Transverse colon (tissue), 4 donors: Measurements from ENCODE around the gene SMYD1. TPM values are rescaled to one million over a fixed set of nuclear protein-coding genes. Genes with fewer than 3 reads are reported as not detected.
A peak's percentile ranks its signal among the peaks of the same experiment; 100 is the strongest.

ENCODE experiments used
- DNase-seq: peaks from one replicate; pipeline ENCODE4 v3.0.0-alpha.2; 2019
- H3K27ac ChIP-seq, 4 donors: fragments of 200-600 bp; sonication (generic); 2 replicates each; pipeline ENCODE4 v1.5.1; 2016 to 2018; ENCODE audit warnings: inconsistent platforms in 4 of 4
- H3K27me3 ChIP-seq: fragments of 200-600 bp; sonication (generic); 2 replicates; pipeline ENCODE4 v1.5.1; 2017; ENCODE audit warnings: inconsistent platforms
- H3K36me3 ChIP-seq, 4 donors: fragments of 200-600 bp; sonication (generic); 2 replicates each; pipeline ENCODE4 v1.5.1; 2017 to 2019; ENCODE audit warnings: inconsistent platforms in 4 of 4
- H3K4me1 ChIP-seq, 4 donors: fragments of 200-600 bp; sonication (generic); 2 replicates each; pipeline ENCODE4 v1.5.1; 2017 to 2020; ENCODE audit warnings: inconsistent platforms in 4 of 4
- H3K4me3 ChIP-seq, 4 donors: fragments of 200-600 bp; sonication (generic); 1 replicate in 1 of 4; 2 replicates in 3 of 4; pipeline versions ENCODE4 v1.5.1 to v1.6.1; 2017 to 2019; ENCODE audit warnings: inconsistent platforms in 4 of 4
- H3K9me3 ChIP-seq, 2 donors: fragments of 200-600 bp; sonication (generic); 2 replicates each; pipeline ENCODE4 v1.5.1; 2017 to 2019; ENCODE audit warnings: inconsistent platforms in 2 of 2
- EP300 ChIP-seq: sonication (generic); formaldehyde crosslinking; IDR thresholded peaks from one replicate; pipeline ENCODE4 v1.6.1; 2017; ENCODE audit warnings: antibody characterized with exemption, low read depth
- POLR2A ChIP-seq: fragments of 450-650 bp; IDR thresholded peaks from one replicate; pipeline ENCODE4 v1.6.1; 2016; ENCODE audit warnings: antibody characterized with exemption, mild to moderate bottlenecking, moderate library complexity
- POLR2AphosphoS5 ChIP-seq, 3 donors: sonication (generic); formaldehyde crosslinking; IDR thresholded peaks; one replicate each; pipeline ENCODE4 v1.6.1; 2016; ENCODE audit warnings: antibody characterized with exemption in 3 of 3
- WGBS, 2 donors: methylation state at CpG; one replicate each; pipeline ENCODE4 v1.1.5; 2018; ENCODE audit warnings: low coverage in 1 of 2; 5-methylcytosine and 5-hydroxymethylcytosine counted together
- in situ Hi-C, 4 donors: fragments of 200-750 bp; cut with MboI; loops; one replicate each; pipeline versions ENCODE4 v1.15.0 to v1.15.1; 2017; ENCODE audit warnings: low sequenced_read_pairs in 3 of 4, low pct_ligation_motif_present in 1 of 4, low pct_unique_long_range_greater_than_20kb in 1 of 4
- intact Hi-C: fragments of 100-400 bp; cut with DNase I; formaldehyde crosslinking; loops from one replicate; pipeline ENCODE4 v1.15.1; 2023; ENCODE audit warnings: low total_unique reads
- total RNA-seq, 4 donors: library from RNA; depleted of rRNA; stranded (reverse); fragments of >200 nt; gene quantifications; one replicate each; pipeline ENCODE4 v1.1.0, GENCODE V29; 2016
- TF ChIP-seq, protein P1 (sequence below), 5 experiments: fragments of 200-600 bp in 3 of 5; fragments of 450-650 bp in 2 of 5; sonication (generic) in 3 of 5; IDR thresholded peaks; 1 replicate in 2 of 5; 2 replicates in 3 of 5; pipeline ENCODE4 v1.5.1; 2016 to 2017; ENCODE audit warnings: antibody characterized with exemption in 5 of 5, inconsistent platforms in 3 of 5, mild to moderate bottlenecking in 2 of 5, moderate library complexity in 1 of 5

The SMYD1 gene
- total RNA-seq, 4 donors from 2014 or later, result 1.6 to 48.6 (median 3.2) TPM

DNA sequence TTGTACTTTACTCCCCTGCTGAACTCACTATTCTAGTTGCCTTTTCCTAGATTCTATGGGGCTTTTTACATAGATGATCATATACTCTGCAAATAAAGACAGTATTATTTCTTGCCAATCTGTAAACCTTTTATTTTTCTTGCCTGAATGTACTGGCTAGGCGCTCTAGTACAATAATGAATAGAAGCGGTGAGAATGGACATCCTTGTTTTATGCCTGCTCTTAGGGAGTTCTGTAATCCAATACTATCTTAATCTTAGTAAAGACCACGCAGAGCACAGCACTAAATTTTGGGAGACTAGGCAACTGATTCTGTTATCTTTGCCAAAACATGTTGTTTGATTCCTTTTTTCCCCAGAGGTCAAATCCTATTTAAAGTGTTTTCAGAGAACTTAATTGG lies 19.1 kb upstream of the SMYD1 start:
- Histone ChIP-seq H3K27ac (no peak overlapping the region), H3K36me3 (no peaks in the 10 kb centered on the region), H3K4me3 (no peak overlapping the region), H3K9me3 (no peaks in the 10 kb centered on the region), H3K27me3 (no peaks in the 10 kb centered on the region), H3K4me1 (peaks cover under 1 to 19% (median 9%) of the 10 kb centered on the region in 4 donors)
- intact Hi-C loops (no loop called here), in situ Hi-C loops (no loop called here)
- TF ChIP-seq, protein P1, sequence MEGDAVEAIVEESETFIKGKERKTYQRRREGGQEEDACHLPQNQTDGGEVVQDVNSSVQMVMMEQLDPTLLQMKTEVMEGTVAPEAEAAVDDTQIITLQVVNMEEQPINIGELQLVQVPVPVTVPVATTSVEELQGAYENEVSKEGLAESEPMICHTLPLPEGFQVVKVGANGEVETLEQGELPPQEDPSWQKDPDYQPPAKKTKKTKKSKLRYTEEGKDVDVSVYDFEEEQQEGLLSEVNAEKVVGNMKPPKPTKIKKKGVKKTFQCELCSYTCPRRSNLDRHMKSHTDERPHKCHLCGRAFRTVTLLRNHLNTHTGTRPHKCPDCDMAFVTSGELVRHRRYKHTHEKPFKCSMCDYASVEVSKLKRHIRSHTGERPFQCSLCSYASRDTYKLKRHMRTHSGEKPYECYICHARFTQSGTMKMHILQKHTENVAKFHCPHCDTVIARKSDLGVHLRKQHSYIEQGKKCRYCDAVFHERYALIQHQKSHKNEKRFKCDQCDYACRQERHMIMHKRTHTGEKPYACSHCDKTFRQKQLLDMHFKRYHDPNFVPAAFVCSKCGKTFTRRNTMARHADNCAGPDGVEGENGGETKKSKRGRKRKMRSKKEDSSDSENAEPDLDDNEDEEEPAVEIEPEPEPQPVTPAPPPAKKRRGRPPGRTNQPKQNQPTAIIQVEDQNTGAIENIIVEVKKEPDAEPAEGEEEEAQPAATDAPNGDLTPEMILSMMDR (IDR thresholded peaks at IDR 0.05), result no peak
- no peak for TF ChIP-seq POLR2AphosphoS5 (IDR thresholded peaks at IDR 0.05)
- 86 to 100% methylated on average over 3 of the region's 3 CpGs for WGBS, 2 donors
- DNase-seq, result no peak

DNA sequence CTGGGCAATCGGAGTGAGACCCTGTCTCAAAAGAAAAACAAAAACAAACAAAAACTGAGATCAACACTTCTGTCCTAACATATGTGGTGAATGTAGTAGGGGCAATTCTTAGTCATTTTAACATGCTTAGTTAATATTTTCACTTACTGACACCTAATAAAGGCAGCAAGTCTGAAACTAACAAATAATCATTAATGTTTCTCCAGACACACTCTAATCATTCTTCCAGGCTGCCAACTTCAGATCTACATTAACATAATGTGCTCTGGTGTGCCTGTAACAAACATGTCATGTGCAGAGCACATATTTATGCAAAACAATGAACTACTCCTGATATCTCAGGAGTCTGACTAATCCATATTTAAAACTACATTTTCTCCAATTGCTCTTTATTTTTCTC lies 18.0 kb upstream of the SMYD1 start:
- 83 to 95% methylated on average over 1 of the region's 1 CpG for WGBS, 2 donors
- no peak for TF ChIP-seq EP300
- TF ChIP-seq, protein P1 (IDR thresholded peaks at IDR 0.05), result no peak
- TF ChIP-seq POLR2A, result no peak
- TF ChIP-seq POLR2AphosphoS5 (IDR thresholded peaks at IDR 0.05), result no peak
- Histone ChIP-seq H3K27me3 (no peaks in the 10 kb centered on the region), H3K4me1 (peaks cover 6 to 28% (median 20%) of the 10 kb centered on the region in 4 donors), H3K36me3 (no peaks in the 10 kb centered on the region), H3K27ac (no peak overlapping the region), H3K4me3 (no peak overlapping the region), H3K9me3 (no peaks in the 10 kb centered on the region)
- in situ Hi-C loops, result loop anchor here in 2 of 4 donors (10.0 kb wide), 1 partner anchor 115 kb away; no protein-coding TSS in a partner anchor
- intact Hi-C loops, result no loop called here
- DNase-seq, result no peak

GRCh38 chr2:88051792-88052191 lies 15.8 kb upstream of the SMYD1 start:
- intact Hi-C loops, result no loop called here
- Histone ChIP-seq H3K4me1 (peaks cover 11 to 36% (median 29%) of the 10 kb centered on the region in 4 donors), H3K27me3 (no peaks in the 10 kb centered on the region), H3K27ac (no peak overlapping the region), H3K36me3 (no peaks in the 10 kb centered on the region), H3K9me3 (no peaks in the 10 kb centered on the region), H3K4me3 (no peak overlapping the region)
- no peak for DNase-seq
- TF ChIP-seq POLR2A (no peak), EP300 (no peak), POLR2AphosphoS5 (IDR thresholded peaks at IDR 0.05) (no peak)
- TF ChIP-seq, protein P1 (IDR thresholded peaks at IDR 0.05), result no peak
- 74 to 90% methylated on average over 2 of the region's 2 CpGs for WGBS, 2 donors
- in situ Hi-C loops, result loop anchor here in 2 of 4 donors (10.0 kb wide), 1 partner anchor 113 kb away; no protein-coding TSS in a partner anchor

DNA sequence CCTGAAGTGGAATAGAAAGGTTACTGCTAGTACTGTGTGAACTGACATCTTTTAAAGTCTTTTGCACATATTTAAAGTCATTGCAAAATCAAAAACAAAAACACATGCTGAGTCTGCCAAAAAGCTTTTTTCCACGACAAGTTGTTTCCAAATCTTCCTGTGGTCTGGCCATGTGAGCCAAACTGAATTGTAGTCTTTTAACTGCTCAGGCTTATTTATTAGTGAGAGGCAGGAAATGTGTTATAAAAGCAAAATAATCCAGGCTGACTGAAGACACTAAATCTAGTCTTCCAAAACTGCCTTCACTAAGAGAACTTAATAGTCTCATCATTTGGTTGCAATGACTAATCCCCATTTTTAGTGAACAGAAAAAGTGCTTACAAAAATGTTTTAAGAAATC lies 14.3 kb upstream of the SMYD1 start:
- H3K27me3 ChIP-seq, result no peaks in the 10 kb centered on the region
- peak overlapping the region in 1 of 4 donors; percentile 96 for H3K4me3 ChIP-seq
- intact Hi-C loops (no loop called here), in situ Hi-C loops (loop anchor here in 2 of 4 donors (10.0 kb wide), 1 partner anchor 112 kb away; no protein-coding TSS in a partner anchor)
- no peaks in the 10 kb centered on the region for H3K9me3 ChIP-seq
- TF ChIP-seq, protein P1 (IDR thresholded peaks at IDR 0.05), result no peak
- peak; percentile 13 for TF ChIP-seq POLR2A
- no peak for TF ChIP-seq EP300
- TF ChIP-seq POLR2AphosphoS5 (IDR thresholded peaks at IDR 0.05), result peak; percentile 27 to 36 (median 32)
- 0 to 47% methylated on average over 1 of the region's 1 CpG for WGBS, 2 donors
- peaks cover 11 to 36% (median 29%) of the 10 kb centered on the region in 4 donors for H3K4me1 ChIP-seq
- DNase-seq, result no peak
- peak overlapping the region; percentile 98 to 100 (median 100) for H3K27ac ChIP-seq
- H3K36me3 ChIP-seq, result no peaks in the 10 kb centered on the region
